ENCODE results near the gene KAT14.
"Not testable (repeated sequence)": the region's sequence is repeated elsewhere in the genome, so short reads cannot be mapped to it uniquely, and the experiment has no call there.

The KAT14 gene

GRCh38 chr20:18195931-18196330 lies 58.3 kb downstream of the KAT14 start:
- no peak overlapping the region for H3K4me3 Mint-ChIP-seq
- H3K36me3 Mint-ChIP-seq (ENCODE audit: low read depth): peaks cover 37% of the 10 kb centered on the region
- no peaks in the 10 kb centered on the region for H3K4me1 Mint-ChIP-seq
- H3K27ac Mint-ChIP-seq: no peak overlapping the region
- H3K9me3 Mint-ChIP-seq: peaks cover 14% of the 10 kb centered on the region
- peaks cover under 1% of the 10 kb centered on the region for H3K27me3 Mint-ChIP-seq (ENCODE audit: low read depth, poor library complexity)
- TF ChIP-seq CTCF (IDR thresholded peaks at IDR 0.05): no peak
- DNase-seq: no peak

- H3K27me3 Mint-ChIP-seq (ENCODE audit: low read depth, poor library complexity): peaks cover 5% of the 10 kb centered on the region
- H3K27ac Mint-ChIP-seq: no peak overlapping the region
- H3K36me3 Mint-ChIP-seq (ENCODE audit: low read depth): peaks cover 48% of the 10 kb centered on the region
- DNase-seq: no peak
- H3K4me3 Mint-ChIP-seq: no peak overlapping the region
- no peak for TF ChIP-seq CTCF (IDR thresholded peaks at IDR 0.05)
- no peaks in the 10 kb centered on the region for H3K4me1 Mint-ChIP-seq
- H3K9me3 Mint-ChIP-seq: peaks cover 30% of the 10 kb centered on the region
These were observed 59.9 kb downstream of the KAT14 start for GRCh38 chr20:18197382-18198070.

GRCh38 chr20:18202966-18203365 lies 65.3 kb downstream of the KAT14 start:
- Mint-ChIP-seq H3K4me3 (no peak overlapping the region), H3K4me1 (no peaks in the 10 kb centered on the region), H3K27ac (no peak overlapping the region), H3K27me3 (ENCODE audit: low read depth, poor library complexity) (peaks cover 5% of the 10 kb centered on the region), H3K9me3 (peaks cover 45% of the 10 kb centered on the region), H3K36me3 (ENCODE audit: low read depth) (peaks cover 51% of the 10 kb centered on the region)
- TF ChIP-seq CTCF (IDR thresholded peaks at IDR 0.05): no peak
- DNase-seq: no peak

GRCh38 chr20:18203700-18204099 lies 66.0 kb downstream of the KAT14 start:
- not testable (repeated sequence) for DNase-seq; H3K4me3 Mint-ChIP-seq; H3K4me1 Mint-ChIP-seq; H3K27me3 Mint-ChIP-seq (ENCODE audit: low read depth, poor library complexity); H3K27ac Mint-ChIP-seq
- peaks cover 51% of the 10 kb centered on the region for H3K36me3 Mint-ChIP-seq (ENCODE audit: low read depth)
- H3K9me3 Mint-ChIP-seq: peaks cover 45% of the 10 kb centered on the region

- Mint-ChIP-seq H3K9me3 (no peaks in the 10 kb centered on the region), H3K27ac (no peak overlapping the region), H3K4me3 (no peak overlapping the region), H3K4me1 (peaks cover 11% of the 10 kb centered on the region), H3K27me3 (ENCODE audit: low read depth, poor library complexity) (peaks cover 2% of the 10 kb centered on the region), H3K36me3 (ENCODE audit: low read depth) (no peaks in the 10 kb centered on the region)
- TF ChIP-seq CTCF (IDR thresholded peaks at IDR 0.05): no peak
- DNase-seq: no peak
These were observed 75.3 kb downstream of the KAT14 start for GRCh38 chr20:18213002-18213401.

GRCh38 chr20:18215566-18215965 lies 77.9 kb downstream of the KAT14 start:
- Mint-ChIP-seq H3K27ac (no peak overlapping the region), H3K4me3 (no peak overlapping the region), H3K36me3 (ENCODE audit: low read depth) (no peaks in the 10 kb centered on the region), H3K4me1 (peaks cover 17% of the 10 kb centered on the region), H3K27me3 (ENCODE audit: low read depth, poor library complexity) (peaks cover 2% of the 10 kb centered on the region), H3K9me3 (peaks cover 4% of the 10 kb centered on the region)
- no peak for DNase-seq
- no peak for TF ChIP-seq CTCF (IDR thresholded peaks at IDR 0.05)
